HG02973 (cell line): ENCODE measurements around the gene BRCA2.
A peak's percentile ranks its signal among the peaks of the same experiment; 100 is the strongest.

Experiments
- ATAC-seq: cut with Tn5 transposase; IDR thresholded peaks from one replicate; pipeline ENCODE4 v1.9.1; 2021; ENCODE audit warnings: moderate library complexity; ENCODE audit not compliant: unreplicated experiment

Gene BRCA2

DNA sequence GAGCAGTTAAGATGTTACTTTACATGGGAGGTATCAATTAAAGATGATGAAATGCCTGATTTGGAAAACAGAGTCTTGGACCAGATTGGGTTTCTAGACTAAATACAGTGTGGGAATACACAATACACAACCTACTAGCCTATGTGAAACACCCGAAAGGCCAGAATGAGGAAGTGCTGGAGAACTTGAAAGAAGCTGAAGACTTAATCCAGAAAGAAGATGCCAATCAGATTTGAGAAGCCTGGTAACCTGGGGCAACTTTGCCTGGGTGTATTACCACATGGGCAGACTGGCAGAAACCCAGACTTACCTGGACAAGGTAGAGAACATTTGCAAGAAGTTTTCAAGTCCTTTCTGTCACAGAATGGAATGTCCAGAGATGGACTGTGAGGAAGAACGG, 69.4 kb downstream of the BRCA2 start:
- no peak for ATAC-seq

DNA sequence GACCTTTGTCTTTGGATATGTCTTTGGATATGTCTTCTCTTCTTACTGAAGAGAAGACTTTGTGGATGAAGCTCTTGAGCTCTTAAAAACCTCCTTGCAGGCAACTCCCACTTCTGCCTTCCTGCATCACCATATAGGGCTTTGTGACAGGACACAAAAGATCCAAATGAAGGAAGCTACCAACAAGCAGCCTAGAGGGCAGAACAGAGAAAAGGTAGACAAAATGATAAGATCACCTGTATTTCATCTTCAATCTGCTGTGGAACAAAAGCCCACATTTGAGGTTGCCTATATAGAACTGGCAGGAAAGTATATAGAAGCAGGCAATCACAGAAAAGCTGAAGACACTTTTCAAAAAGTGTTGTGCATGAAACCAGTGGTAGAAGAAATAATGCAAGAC, 70.1 kb downstream of the BRCA2 start:
- ATAC-seq, result no peak

DNA sequence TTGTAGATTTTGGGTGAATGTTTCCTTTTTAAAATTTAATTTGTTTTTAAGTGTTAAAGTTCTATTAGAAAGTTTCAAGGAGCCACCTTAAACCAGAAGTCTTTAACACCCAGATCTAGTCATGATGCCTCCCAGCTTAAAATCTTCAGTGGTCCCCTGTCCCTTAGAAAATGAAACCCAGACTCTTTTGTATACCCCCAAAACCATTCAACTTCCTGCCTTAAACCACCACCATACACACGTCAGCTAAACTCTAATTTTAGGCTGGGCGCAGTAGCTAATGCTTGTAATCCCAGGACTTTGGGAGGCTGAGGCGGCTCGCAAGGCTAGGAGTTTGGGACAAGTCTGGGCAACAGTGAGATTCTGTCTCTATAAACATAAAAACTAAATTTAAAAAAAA, 74.7 kb downstream of the BRCA2 start:
- peak; percentile 83 for ATAC-seq

DNA sequence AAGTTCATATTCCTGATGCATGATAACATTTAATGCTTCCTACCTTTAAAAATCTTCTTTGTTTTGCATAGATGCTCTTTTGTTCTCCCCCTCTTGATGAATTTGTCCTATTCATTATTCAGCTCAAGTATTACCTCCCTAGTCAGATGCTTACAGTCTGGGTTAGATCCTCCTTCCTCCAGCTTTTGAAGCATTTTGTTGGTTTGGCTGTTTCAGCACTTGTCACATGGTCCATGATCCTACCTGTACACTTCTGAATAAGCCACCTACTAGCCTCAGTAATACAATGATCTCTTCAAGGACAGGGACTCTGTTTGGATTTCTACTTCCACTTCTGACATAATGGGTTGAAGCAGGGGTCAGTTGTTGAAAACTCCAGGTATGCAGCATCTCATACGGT, 75.2 kb downstream of the BRCA2 start:
- ATAC-seq, result no peak

DNA sequence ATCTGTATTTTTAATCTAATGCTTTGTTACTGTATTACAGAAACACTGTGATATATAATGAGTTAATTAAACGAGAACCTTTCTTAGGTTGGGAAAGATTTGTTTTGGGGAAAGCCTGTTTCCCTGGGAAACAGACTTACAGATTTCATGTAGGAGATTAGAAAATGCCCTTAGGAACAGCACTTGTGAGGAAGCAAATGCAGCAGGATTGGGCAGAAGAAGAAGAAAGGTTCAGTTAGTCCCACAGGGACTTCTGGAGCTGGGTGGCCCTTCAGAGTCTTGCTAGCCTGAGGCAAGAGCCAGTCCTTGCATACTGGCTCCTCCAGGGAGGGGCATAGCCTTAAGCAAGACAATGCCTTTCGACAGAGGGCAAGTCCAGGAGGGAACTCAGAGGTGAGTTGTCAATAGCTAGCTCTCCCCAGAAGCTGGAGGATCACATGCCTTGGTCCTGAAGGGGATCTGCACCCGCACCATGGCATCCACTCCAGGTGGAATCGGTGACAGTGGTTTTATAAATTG, 75.9 kb downstream of the BRCA2 start:
- no peak for ATAC-seq

DNA sequence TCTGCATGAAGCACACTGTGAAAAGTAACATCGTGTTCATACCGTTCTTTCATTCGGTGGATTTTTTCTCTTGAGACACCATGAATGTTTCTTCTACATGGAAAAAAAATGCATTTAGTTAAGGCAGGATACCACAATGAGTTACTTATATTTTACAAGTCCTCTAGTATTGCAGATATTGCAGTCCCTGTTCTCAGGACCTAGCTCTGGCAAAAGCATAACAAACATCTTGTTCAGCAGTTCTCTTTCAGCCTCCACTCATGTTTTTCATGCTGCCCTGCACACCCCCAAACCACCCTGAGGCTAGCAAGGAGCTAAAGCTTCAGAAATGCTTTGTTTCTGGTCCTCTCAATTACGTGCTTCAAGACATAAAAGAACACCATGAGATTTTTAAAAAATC, 87.8 kb downstream of the BRCA2 start:
- no peak for ATAC-seq

DNA sequence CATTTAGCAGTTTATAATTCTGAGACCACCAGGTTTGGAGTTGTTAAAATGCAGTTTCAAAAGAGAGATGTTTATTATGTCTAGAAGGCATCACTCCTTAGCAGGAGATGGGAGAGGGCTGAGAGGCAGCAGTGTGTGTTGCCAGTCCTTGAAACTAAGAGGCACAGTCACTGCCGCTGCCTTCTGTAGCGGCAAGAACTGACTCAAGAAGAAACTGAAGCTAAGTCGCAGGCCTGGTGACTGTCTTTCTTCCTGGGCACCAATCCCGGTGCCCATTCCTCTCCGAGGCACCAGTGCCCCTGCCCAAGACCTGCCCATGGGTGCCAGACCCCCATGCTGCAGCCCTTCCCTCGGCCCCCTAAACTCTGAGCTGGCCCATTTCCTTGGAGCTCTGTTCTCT, 92.5 kb downstream of the BRCA2 start:
- ATAC-seq, result no peak

DNA sequence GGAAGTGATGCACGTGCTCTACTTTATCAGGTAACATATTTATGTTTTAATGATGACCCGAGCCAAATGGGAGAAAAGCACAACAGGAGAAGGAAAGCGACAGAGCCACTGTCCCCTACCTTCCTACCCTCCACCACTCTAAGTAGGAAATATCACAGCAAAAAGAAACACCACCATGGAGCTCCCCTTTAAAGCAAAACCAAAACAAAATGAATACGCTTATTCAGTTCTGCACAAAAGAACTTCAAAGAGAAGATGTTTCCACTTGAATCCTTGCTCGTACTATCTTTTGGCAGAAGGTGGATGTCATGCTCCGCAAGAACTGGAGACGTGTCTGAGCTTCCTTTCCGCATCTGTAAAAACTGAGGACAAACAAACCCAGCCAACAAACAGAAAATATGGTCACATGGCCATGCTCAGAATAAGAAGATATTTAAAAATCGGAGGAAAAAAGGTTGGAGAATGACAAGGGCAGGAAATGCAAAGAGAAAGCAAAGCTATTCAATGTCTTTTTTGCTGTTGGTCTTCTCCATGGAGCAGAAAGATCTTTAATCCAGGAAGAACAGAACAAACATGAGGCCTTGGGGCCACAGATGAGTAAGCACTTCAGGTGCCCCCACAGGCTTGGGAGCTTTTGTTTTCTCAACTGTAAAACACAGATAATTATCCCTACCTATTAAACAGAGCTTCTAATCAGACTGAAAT, 93.1 kb downstream of the BRCA2 start:
- no peak for ATAC-seq

DNA sequence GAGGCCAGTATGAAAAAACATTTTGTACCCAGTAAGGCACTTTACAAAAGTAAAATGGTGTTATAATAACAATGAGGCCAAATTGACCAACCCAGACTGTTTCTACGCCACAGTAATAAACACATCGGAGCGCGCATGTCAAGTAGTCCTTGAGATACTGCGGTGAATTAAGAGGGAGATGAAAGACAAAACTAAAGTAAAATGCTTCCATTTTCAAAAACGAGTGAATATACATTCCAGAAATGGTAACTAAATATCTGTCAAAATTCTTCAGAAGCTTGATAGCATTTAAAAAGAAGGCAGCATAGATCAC, 93.6 kb downstream of the BRCA2 start:
- no peak for ATAC-seq

DNA sequence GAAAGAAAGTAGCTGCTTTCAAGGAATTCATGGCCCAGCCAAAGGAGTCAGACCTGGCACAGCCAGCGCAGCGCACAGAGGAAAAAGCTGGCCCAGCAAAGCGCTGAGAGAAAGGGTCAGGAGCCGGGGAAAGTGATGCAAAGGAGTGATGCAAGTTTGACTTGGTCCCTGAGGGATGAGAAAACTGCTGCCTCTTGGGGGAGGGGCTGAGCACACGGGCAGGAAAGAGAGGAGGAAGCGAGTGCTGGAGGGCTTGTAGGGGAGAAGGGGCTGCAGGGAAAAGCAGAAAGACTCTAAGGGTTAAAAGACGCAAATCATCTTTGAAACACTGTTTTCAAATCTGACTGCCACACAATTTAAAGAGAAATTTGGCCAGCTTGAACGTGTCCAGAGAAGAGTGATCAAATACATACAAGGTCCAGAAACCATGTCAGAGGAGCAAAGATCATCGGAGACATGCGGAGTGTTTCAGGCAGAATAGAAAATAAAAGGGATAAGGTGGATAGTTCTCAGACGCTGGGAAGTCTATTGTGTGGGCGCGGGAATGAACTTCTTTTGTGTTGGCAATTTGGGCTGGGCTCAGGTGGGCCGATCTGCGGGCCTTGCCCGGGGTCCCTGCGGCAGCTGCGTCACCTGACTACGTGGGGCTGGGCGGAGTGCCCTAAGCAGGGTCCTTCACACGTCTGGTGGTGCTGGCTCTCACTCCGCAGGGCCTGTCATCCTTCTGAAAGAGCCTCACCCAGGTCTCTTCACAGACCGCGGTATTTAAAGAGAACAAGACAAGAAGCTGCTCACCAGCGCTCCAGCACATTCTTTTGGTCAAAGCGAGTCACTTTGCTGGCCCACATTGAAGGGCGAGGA, 94.5 kb downstream of the BRCA2 start:
- ATAC-seq, result no peak

DNA sequence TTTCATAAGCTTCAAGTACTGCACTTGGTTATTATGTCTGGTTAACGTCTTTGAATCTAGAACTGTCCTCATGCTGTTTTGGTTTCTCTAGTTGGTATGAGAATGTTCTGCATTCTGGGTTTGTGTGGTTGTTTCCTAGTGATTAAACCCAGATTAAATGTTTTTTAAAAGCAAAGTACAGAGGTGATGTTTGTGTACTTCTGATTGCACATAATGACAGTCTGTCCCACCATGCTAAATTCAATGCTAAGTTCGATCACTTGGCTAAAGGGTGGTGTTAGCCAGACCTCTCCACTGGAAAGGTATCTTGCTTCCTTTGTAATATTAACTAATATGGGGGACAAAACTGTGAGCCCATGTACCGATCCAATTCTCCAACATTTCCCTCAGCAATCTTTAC, 98.0 kb downstream of the BRCA2 start:
- ATAC-seq, result no peak

DNA sequence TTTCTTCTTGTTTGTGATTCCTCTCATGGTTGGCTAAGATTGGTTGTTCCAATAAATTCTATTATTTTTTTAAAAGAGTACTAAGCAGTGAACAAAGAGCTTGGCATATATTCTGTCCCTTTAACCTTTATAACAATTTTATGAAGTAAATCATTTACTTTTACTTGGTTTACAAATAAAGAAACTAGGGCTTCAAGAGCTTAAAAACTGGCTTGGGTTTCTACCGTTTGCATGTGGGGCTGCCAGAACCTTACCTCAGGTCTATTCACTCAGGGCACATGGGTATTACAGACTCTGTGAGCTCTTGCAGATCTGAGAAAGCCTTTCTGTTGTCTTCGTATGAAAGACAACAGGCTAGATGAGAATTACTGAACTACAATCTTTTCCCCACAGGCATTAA, 99.3 kb downstream of the BRCA2 start:
- no peak for ATAC-seq

DNA sequence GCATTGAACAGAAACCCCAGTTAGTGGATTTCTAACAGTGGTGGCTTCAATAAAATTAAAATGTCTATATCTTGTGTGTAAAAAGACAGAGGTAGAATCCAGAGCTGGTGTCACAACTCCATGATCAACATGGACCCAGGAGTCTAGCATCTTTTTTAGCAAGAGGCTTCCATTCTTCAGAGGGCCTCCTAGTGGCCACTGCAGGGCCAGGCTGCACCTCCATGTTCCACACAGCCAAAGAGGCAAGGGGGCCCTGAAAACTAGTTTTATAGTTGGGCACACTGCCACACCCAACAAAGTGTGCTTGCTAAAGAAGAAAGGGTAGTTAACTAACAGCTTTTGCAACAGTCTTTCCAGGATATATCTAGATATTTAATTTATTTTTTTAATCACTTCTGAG, 99.7 kb downstream of the BRCA2 start:
- ATAC-seq, result no peak

DNA sequence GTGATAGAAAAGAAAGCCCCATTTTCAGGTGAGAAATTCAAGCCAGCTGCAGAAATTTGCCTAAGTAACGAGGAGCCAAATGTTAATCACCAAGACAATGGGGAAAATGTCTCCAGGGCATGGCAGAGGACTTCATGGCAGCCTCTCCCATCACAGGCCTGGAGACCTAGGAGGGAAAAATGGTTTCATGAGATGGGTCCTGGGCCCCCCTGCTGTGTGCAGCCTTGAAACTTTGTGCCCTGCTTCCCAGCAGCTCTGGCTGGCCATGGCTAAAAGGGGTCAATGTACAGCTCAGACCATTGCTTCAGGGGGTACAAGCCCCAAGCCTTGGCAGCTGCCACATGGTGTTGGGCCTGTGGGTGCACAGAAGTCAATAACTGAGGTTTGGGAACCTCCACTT, 102.7 kb downstream of the BRCA2 start:
- ATAC-seq, result no peak

DNA sequence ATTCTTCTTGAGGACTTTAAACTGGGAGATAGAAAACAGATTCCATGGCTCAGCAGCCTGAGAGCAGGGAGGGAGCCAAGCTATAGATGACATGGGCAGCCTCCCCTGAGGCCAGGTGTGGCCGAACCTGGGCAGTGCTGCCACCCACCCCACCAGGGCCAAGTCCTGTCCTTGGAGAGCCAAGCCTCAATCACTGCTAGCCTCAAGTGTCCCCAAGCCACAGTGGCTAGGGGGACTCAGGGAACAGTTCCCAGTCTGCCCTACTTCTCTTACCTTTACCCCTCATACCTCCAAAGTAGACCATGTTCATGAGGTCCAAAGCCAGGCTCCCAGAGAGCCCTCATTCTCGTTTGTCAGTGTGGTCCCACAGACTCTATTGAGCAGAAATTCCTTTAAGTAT, 104.6 kb downstream of the BRCA2 start:
- no peak for ATAC-seq

DNA sequence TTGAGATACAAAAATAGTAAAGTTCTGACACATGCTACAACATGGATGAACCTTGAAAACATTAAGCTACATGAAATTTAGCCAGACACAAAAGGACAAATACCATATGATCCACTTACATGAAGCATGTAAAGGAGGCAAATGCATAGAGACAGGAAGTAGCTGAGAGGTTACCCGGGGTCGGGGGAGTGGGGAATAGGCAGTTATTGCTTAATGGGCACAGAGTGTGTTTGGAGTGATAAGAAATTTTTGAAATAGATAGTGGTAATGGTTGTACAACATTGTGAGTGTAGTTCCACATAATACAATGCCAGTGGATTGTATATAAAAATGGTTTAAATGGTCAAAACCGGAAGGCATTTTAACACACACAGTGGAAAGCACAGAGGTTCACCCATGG, 108.3 kb downstream of the BRCA2 start:
- ATAC-seq, result no peak

DNA sequence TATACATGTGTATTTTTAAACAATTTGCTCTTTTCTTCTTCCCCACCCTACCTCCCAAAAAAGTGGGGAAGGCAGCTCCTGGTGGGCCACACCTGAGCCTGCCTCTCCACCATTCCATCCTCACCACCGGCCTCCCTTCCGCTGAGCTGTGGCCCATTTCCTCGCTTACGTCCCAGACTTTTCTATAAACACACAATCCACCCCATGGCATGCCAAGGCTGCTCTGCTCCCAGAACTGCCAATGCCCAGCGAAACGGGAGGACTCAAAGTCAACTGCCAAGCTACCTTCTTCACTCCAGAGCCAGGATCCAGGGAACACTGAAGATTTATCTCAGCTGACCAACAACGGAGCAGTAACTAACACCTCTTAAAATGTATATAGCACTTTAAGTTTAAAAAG, 109.8 kb downstream of the BRCA2 start:
- ATAC-seq, result no peak

DNA sequence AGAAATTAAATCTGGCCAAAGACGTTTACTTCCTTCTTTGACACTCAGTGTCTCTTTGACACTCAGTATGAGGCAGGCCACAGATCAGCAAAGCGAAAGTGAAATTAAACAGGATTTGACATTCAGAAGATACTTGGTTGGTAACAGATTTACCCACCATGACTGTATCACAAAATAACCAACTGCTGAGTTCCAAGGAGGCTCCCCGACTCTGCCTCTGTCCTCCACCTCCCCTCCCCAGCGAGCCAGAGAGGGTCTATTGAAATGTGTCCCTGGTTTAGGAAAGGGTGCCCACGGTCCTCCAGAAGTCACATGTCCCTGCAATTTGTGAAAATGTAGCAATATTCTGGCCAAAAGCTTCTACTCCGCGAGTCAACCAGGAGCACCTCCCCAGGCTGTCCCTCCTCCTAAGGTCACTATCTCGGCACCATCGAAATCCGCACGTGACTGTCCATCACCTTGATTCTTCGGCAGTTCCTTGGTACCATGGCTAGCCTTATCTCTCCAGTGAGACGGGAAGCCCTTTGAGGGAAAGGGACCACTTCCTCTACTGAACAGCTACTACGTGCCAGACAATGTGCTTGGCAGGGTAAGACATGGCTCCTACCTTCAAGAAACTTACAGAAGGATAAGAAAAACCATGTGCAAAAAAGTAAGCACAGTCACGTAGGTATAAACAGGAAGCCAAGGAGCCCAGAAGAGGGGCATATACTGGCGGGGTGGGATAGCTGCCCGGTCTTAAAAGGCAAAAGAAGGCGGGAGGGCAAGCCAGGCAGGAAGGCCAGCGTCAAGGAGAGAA, 111.1 kb downstream of the BRCA2 start:
- peak; percentile 34 for ATAC-seq

DNA sequence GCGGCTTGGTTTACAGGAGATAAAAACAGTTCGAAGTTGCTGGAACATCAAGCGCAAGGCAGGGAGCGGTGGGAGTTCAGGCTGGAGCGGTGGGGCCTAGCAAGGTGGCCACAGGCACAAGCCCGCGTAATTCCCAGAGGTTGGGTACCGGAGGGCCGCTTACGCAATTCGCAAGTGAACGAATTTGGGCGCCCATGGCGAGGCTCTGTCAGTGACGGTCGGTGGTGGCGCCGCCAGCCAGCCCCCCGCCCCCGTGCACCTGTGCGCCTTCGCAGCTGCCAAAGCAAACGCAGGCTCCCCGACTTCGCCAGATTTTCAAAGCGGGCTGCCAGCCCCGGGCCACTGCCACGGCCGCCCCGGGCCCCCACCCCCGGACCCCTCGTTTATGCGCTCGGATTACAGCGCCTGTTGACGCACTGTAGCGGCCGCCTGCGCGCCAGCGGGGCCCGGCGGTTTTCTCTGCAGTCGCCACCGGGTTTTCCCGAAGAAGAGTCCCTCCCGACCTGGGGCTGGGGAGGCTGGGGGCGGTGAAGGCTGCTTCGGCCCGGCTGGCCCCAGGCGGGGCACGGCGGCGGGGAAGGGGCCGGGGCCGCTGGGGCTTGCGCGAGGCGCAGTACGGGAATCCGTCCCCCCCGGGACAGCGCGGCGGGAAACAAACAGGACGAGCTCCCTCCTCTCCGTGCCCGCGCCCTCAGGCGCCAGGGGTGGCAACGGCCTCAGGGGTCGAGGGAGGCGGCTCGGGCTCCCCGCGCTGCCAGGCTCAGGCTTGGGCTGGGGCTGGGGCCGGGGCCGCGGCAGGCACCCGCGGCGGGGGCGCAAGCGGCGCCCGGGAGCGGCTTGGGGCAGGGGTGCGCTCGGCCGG, 111.9 kb downstream of the BRCA2 start:
- peak; percentile 12 for ATAC-seq

DNA sequence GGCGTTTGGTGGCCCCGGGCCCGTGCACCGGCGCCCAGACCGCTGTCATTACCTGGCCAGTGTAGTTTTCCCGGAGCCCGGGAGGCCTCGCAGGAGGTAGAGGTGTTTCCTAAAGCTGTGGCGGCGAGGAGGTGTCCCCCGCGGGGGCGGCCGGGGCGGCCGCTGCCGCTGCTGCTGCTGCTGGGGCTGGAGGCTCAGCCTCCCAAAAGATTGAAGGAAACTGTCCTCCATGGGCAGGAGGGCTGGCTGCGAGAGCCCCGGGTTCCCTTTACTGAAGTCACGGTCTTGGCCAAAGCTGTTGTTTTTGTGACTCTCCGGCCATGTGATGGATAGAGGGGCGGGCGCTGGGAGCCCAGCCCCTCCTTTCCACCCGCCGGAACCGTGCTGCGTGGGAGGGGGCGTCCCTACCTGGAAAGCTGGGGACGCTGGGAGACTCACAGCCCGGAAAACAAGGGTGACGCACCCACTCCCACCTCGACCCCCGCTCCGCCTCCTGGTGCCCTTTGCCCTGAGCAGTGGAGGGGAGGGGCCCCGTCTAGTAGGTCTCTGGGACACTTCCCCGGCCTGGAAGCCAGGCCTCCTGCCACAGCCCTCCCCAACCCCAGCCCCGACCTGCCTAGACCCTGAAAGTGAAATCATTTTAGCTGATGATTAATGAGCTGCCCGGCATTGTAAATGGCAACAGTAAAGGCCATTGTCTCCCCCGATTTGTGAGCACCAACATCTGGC, 112.7 kb downstream of the BRCA2 start, which contains the start of gene N4BP2L1:
TSS of gene N4BP2L1 (minus strand) at position 279 of the 729 bp plus-strand sequence. CDS start at position 231, 48 bp downstream.
- peak; percentile 64 for ATAC-seq
